Liver (tissue), 9 donors: Measurements from ENCODE around the gene RUNX1. TPM values are rescaled to one million over a fixed set of nuclear protein-coding genes. Genes with fewer than 3 reads are reported as not detected.

Experiments used
- DNase-seq: peaks from one replicate; pipeline ENCODE4 v3.0.0-alpha.2; 2017; ENCODE audit warnings: low spot score
- H3K27ac ChIP-seq, 2 donors: one replicate each; pipeline ENCODE4 v1.7.0; 2013; ENCODE audit warnings: inconsistent platforms in 2 of 2, low read length in 2 of 2, control low read depth in 1 of 2, low read depth in 1 of 2, mild to moderate bottlenecking in 1 of 2
- H3K27me3 ChIP-seq, 4 donors: one replicate each; pipeline versions ENCODE4 v1.6.1 to v1.7.0; 2013; ENCODE audit warnings: low read length in 3 of 4, inconsistent platforms in 1 of 4, mild to moderate bottlenecking in 1 of 4, moderate library complexity in 1 of 4; ENCODE audit not compliant: control insufficient read depth in 4 of 4, insufficient read depth in 4 of 4
- H3K36me3 ChIP-seq, 4 donors: one replicate each; pipeline versions ENCODE4 v1.6.1 to v1.7.0; 2013; ENCODE audit warnings: low read length in 3 of 4, mild to moderate bottlenecking in 3 of 4, low read depth in 1 of 4, moderate library complexity in 1 of 4; ENCODE audit not compliant: control insufficient read depth in 4 of 4, insufficient read depth in 3 of 4
- H3K4me1 ChIP-seq, 4 donors: one replicate each; pipeline versions ENCODE4 v1.6.1 to v1.7.0; 2013; ENCODE audit warnings: low read length in 3 of 4, mild to moderate bottlenecking in 3 of 4, moderate library complexity in 1 of 4; ENCODE audit not compliant: control insufficient read depth in 4 of 4, insufficient read depth in 4 of 4
- H3K4me3 ChIP-seq, 3 donors: one replicate each; pipeline versions ENCODE4 v1.6.1 to v1.7.0; 2013; ENCODE audit warnings: low read length in 3 of 3, control low read depth in 1 of 3, low read depth in 1 of 3, mild to moderate bottlenecking in 1 of 3
- H3K9ac ChIP-seq, 2 donors: one replicate each; pipeline ENCODE4 v1.7.0; 2013; ENCODE audit warnings: low read length in 2 of 2, mild to moderate bottlenecking in 2 of 2, moderate library complexity in 2 of 2, control low read depth in 1 of 2, low read depth in 1 of 2
- H3K9me3 ChIP-seq, 4 donors: one replicate each; pipeline versions ENCODE4 v1.6.1 to v1.7.0; 2013; ENCODE audit warnings: low read length in 3 of 4; ENCODE audit not compliant: control insufficient read depth in 4 of 4
- EGR1 ChIP-seq, 2 donors: IDR thresholded peaks; 2 replicates each; pipeline ENCODE4 v1.6.1; 2016 to 2018; ENCODE audit warnings: antibody characterized with exemption in 2 of 2, low read depth in 2 of 2
- FOXA2 ChIP-seq: IDR thresholded peaks from 2 replicates; pipeline ENCODE4 v1.6.1; 2016; ENCODE audit warnings: antibody characterized with exemption
- HNF4A ChIP-seq, 2 donors: conservative IDR thresholded peaks; 2 replicates each; pipeline ENCODE4 v1.6.1; 2016; ENCODE audit warnings: antibody characterized with exemption in 2 of 2, mild to moderate bottlenecking in 2 of 2
- HNF4G ChIP-seq: IDR thresholded peaks from 2 replicates; pipeline ENCODE4 v1.6.1; 2016; ENCODE audit warnings: antibody characterized with exemption
- NR2F2 ChIP-seq: IDR thresholded peaks from 2 replicates; pipeline ENCODE4 v1.6.1; 2016; ENCODE audit warnings: antibody characterized with exemption
- RAD21 ChIP-seq, 2 donors: IDR thresholded peaks; 2 replicates each; pipeline ENCODE4 v1.6.1; 2016; ENCODE audit warnings: antibody characterized with exemption in 2 of 2, mild to moderate bottlenecking in 2 of 2
- REST ChIP-seq: IDR thresholded peaks from 2 replicates; pipeline ENCODE4 v1.6.1; 2016; ENCODE audit warnings: antibody characterized with exemption, mild to moderate bottlenecking
- RXRA ChIP-seq, 2 donors: IDR thresholded peaks; 2 replicates each; pipeline ENCODE4 v1.6.1; 2017 to 2018; ENCODE audit warnings: antibody characterized with exemption in 2 of 2, mild to moderate bottlenecking in 1 of 2
- SP1 ChIP-seq: IDR thresholded peaks from 2 replicates; pipeline ENCODE4 v1.6.1; 2018; ENCODE audit warnings: antibody characterized with exemption, mild to moderate bottlenecking
- TAF1 ChIP-seq: conservative IDR thresholded peaks from 2 replicates; pipeline ENCODE4 v1.6.1; 2016; ENCODE audit warnings: antibody characterized with exemption, mild to moderate bottlenecking
- YY1 ChIP-seq: IDR thresholded peaks from 2 replicates; pipeline ENCODE4 v1.6.1; 2016; ENCODE audit warnings: antibody characterized with exemption, mild to moderate bottlenecking
- ZBTB33 ChIP-seq: IDR thresholded peaks from 2 replicates; pipeline ENCODE4 v1.6.1; 2016; ENCODE audit warnings: antibody characterized with exemption
- WGBS: extraction: QIAGEN DNeasy Blood & Tissue Kit; methylation state at CpG from one replicate; pipeline ENCODE4 v1.1.7; 2013; 5-methylcytosine and 5-hydroxymethylcytosine counted together
- polyA plus RNA-seq, 2 donors: library from polyadenylated mRNA; stranded (reverse) in 1 of 2; unstranded in 1 of 2; fragments of 200-250 nt in 1 of 2; fragments of >200 nt in 1 of 2; fragmentation: Nextera tagmentation in 1 of 2; extraction: Ambion mirVana in 1 of 2; gene quantifications; one replicate each; pipeline versions ENCODE4 v1.2.1 to v1.2.3, GENCODE V29; 2013 to 2015
- total RNA-seq, 2 donors: library from RNA; depleted of rRNA; stranded (reverse); fragments of >200 nt; gene quantifications; one replicate each; pipeline ENCODE4 v1.2.3, GENCODE V29; 2014
- donor health status: healthy.
- donor health status: healthy.
- donor health status: healthy.
- donor health status: healthy.
- donor health status: healthy.

Gene RUNX1
- total and polyA plus RNA-seq, 4 donors, result 0.98 to 7.2 (median 3.1) TPM

GRCh38 chr21:34926803-34927467, 122.2 kb downstream of the RUNX1 start:
- no peaks in the 10 kb centered on the region for H3K36me3 ChIP-seq
- TF ChIP-seq HNF4G (peak; percentile 69), RXRA (IDR thresholded peaks at IDR 0.05) (no peak), HNF4A (conservative IDR thresholded peaks at IDR 0.05) (peak; percentile 48 to 79), RAD21 (IDR thresholded peaks at IDR 0.05) (peak in 1 of 2 donors; percentile 37), EGR1 (IDR thresholded peaks at IDR 0.05; ENCODE audit: low read depth in 2 of 2) (no peak)
- no peak overlapping the region for H3K27ac ChIP-seq
- H3K4me3 ChIP-seq, result no peak overlapping the region
- no peak for DNase-seq
- H3K4me1 ChIP-seq, result no peaks in the 10 kb centered on the region
- no peak overlapping the region for H3K9ac ChIP-seq
- H3K9me3 ChIP-seq, result no peaks in the 10 kb centered on the region
- peaks cover 0 to 4% (median 0%) of the 10 kb centered on the region in 4 donors for H3K27me3 ChIP-seq
- 61% methylated on average over 6 of the region's 6 CpGs for whole genome bisulfite sequencing

GRCh38 chr21:34925597-34925996, 123.5 kb downstream of the RUNX1 start:
- TF ChIP-seq TAF1 (no peak), ZBTB33 (no peak), SP1 (no peak), YY1 (no peak), EGR1 (IDR thresholded peaks at IDR 0.05; ENCODE audit: low read depth in 2 of 2) (no peak), FOXA2 (no peak), NR2F2 (no peak), REST (no peak)
- H3K9ac ChIP-seq, result no peak overlapping the region
- H3K36me3 ChIP-seq, result no peaks in the 10 kb centered on the region
- H3K4me1 ChIP-seq, result no peaks in the 10 kb centered on the region
- no peak overlapping the region for H3K27ac ChIP-seq
- 86% methylated on average over 4 of the region's 4 CpGs for WGBS
- H3K4me3 ChIP-seq, result no peak overlapping the region
- DNase-seq, result no peak
- H3K27me3 ChIP-seq, result no peaks in the 10 kb centered on the region
- H3K9me3 ChIP-seq, result no peaks in the 10 kb centered on the region

GRCh38 chr21:34924771-34925419, 124.2 kb downstream of the RUNX1 start:
- no peak overlapping the region for H3K27ac ChIP-seq

More at GRCh38 chr21:34924771-34925419, 124.2 kb downstream of the RUNX1 start:
- WGBS, result 95% methylated on average over 1 of the region's 1 CpG
- H3K27me3 ChIP-seq, result no peaks in the 10 kb centered on the region
- H3K4me3 ChIP-seq, result no peak overlapping the region
- H3K9ac ChIP-seq, result no peak overlapping the region
- TF ChIP-seq ZBTB33, result no peak
- TF ChIP-seq NR2F2, result no peak
- no peak for TF ChIP-seq RXRA (IDR thresholded peaks at IDR 0.05)
- no peak for TF ChIP-seq FOXA2
- H3K36me3 ChIP-seq, result no peaks in the 10 kb centered on the region
- no peak for DNase-seq
- no peaks in the 10 kb centered on the region for H3K9me3 ChIP-seq
- H3K4me1 ChIP-seq, result no peaks in the 10 kb centered on the region
